Measurements from ENCODE around the gene ADRA2B.

DNA sequence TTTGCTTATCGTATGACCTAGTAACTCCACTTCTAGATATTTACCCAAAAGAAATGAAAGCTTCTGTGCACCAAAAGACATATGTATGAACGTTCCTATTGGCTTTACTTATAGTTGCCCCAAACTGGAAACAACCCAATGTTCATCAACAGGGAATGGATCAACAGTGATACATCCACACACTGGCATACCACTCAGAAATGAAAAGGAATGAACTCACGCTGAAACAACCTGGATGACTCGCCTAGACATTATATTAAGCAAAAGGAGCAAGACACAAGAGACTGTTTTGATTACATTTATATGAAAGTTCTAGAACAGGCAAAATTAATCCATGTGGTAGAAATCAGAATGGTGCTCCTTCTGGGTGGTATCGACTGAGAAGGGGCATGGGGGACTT, 18.9 kb downstream of the ADRA2B start:
- TF ChIP-seq EP300 (IDR thresholded peaks at IDR 0.05) (no peak), POLR2AphosphoS5 (IDR thresholded peaks at IDR 0.05) (no peak), POLR2A (IDR thresholded peaks at IDR 0.05) (no peak)
- TF ChIP-seq, protein P1, sequence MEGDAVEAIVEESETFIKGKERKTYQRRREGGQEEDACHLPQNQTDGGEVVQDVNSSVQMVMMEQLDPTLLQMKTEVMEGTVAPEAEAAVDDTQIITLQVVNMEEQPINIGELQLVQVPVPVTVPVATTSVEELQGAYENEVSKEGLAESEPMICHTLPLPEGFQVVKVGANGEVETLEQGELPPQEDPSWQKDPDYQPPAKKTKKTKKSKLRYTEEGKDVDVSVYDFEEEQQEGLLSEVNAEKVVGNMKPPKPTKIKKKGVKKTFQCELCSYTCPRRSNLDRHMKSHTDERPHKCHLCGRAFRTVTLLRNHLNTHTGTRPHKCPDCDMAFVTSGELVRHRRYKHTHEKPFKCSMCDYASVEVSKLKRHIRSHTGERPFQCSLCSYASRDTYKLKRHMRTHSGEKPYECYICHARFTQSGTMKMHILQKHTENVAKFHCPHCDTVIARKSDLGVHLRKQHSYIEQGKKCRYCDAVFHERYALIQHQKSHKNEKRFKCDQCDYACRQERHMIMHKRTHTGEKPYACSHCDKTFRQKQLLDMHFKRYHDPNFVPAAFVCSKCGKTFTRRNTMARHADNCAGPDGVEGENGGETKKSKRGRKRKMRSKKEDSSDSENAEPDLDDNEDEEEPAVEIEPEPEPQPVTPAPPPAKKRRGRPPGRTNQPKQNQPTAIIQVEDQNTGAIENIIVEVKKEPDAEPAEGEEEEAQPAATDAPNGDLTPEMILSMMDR (IDR thresholded peaks at IDR 0.05) = no peak

All from gastroesophageal sphincter (tissue), 3 donors.